Midbrain (tissue), 1 donor: ENCODE results near the gene SEC63.
"Not testable (repeated sequence)": the region's sequence is repeated elsewhere in the genome, so short reads cannot be mapped to it uniquely, and the experiment has no call there.

Experiments
- DNase-seq: peaks from one replicate; lab custom pipeline; 2025; lab: John Stamatoyannopoulos, UW

Gene SEC63

GRCh38 chr6:107957909-107958688 lies at the start of gene SEC63:
Gene SEC63, minus strand, starts transcription at chr6:107958208. Its CDS starts 199 bp downstream, at chr6:107958009.
- DNase-seq = peak; percentile 97

GRCh38 chr6:108005961-108006360 lies 48.0 kb upstream of the SEC63 start:
- DNase-seq = no peak

GRCh38 chr6:108004861-108005260 lies 46.9 kb upstream of the SEC63 start:
- DNase-seq = no peak

- DNase-seq = peak; percentile 86
Observed at GRCh38 chr6:108002365-108003221, 44.6 kb upstream of the SEC63 start.

- DNase-seq = no peak
Observed at GRCh38 chr6:108001696-108002231, 43.8 kb upstream of the SEC63 start.

GRCh38 chr6:108000259-108000658 lies 42.3 kb upstream of the SEC63 start:
- DNase-seq = not testable (repeated sequence)

- no peak for DNase-seq
Observed at GRCh38 chr6:107999341-107999740, 41.3 kb upstream of the SEC63 start.

GRCh38 chr6:107991772-107992550 lies 34.0 kb upstream of the SEC63 start:
- no peak for DNase-seq

GRCh38 chr6:107991061-107991460 lies 33.1 kb upstream of the SEC63 start:
- no peak for DNase-seq

GRCh38 chr6:107990587-107990986 lies 32.6 kb upstream of the SEC63 start:
- not testable (repeated sequence) for DNase-seq

GRCh38 chr6:107989166-107990094 lies 31.4 kb upstream of the SEC63 start:
- DNase-seq = no peak

- DNase-seq = no peak
Observed at GRCh38 chr6:107988570-107988969, 30.6 kb upstream of the SEC63 start.

GRCh38 chr6:107987805-107988204 lies 29.8 kb upstream of the SEC63 start:
- no peak for DNase-seq

GRCh38 chr6:107985701-107986100 lies 27.7 kb upstream of the SEC63 start:
- DNase-seq = no peak

- DNase-seq = no peak
Observed at GRCh38 chr6:107983811-107984210, 25.8 kb upstream of the SEC63 start.

- DNase-seq = no peak
Observed at GRCh38 chr6:107982486-107982885, 24.5 kb upstream of the SEC63 start.

- no peak for DNase-seq
Observed at GRCh38 chr6:107981695-107982094, 23.7 kb upstream of the SEC63 start.

- DNase-seq = peak; percentile 48
Observed at GRCh38 chr6:107977283-107977682, 19.3 kb upstream of the SEC63 start.

GRCh38 chr6:107976155-107976783 lies 18.3 kb upstream of the SEC63 start:
- no peak for DNase-seq

GRCh38 chr6:107973594-107973993 lies 15.6 kb upstream of the SEC63 start:
- no peak for DNase-seq
